Psoas muscle (tissue), 8 donors: ENCODE data around the gene COLEC11. TPM values are rescaled to one million over a fixed set of nuclear protein-coding genes. Genes with fewer than 3 reads are reported as not detected.

ENCODE experiments used
- ATAC-seq, 4 donors: fragments of 200-7000 bp; cut with Tn5 transposase; one replicate each; pipeline ENCODE4 v1.9.1; 2020; ENCODE audit warnings: moderate library complexity in 3 of 4, mild to moderate bottlenecking in 2 of 4
- DNase-seq, 2 donors: peaks; one replicate each; pipeline ENCODE4 v3.0.0-alpha.2; 2020
- H3K27ac ChIP-seq: fragments of 200-600 bp; one replicate; pipeline ENCODE4 v1.8.0; 2022
- H3K27me3 ChIP-seq, 3 donors: fragments of 200-600 bp in 1 of 3; one replicate each; pipeline versions ENCODE4 v1.6.1 to v1.8.0; 2013 to 2022; ENCODE audit warnings: low read length in 2 of 3, mild to moderate bottlenecking in 2 of 3, moderate library complexity in 1 of 3; ENCODE audit not compliant: insufficient read depth in 3 of 3
- H3K36me3 ChIP-seq, 2 donors: fragments of 200-600 bp in 1 of 2; one replicate each; pipeline versions ENCODE4 v1.6.1 to v1.8.0; 2013 to 2022; ENCODE audit warnings: low read depth in 1 of 2, mild to moderate bottlenecking in 1 of 2, moderate library complexity in 1 of 2; ENCODE audit not compliant: insufficient read depth in 1 of 2
- H3K4me1 ChIP-seq: fragments of 200-600 bp; one replicate; pipeline ENCODE4 v1.8.0; 2022
- H3K4me3 ChIP-seq: fragments of 200-600 bp; one replicate; pipeline ENCODE4 v1.8.0; 2022; ENCODE audit warnings: mild to moderate bottlenecking
- H3K9me3 ChIP-seq: fragments of 200-600 bp; one replicate; pipeline ENCODE4 v1.8.0; 2022
- CTCF ChIP-seq: fragments of 200-600 bp; IDR thresholded peaks from one replicate; pipeline ENCODE4 v1.8.0; 2022; ENCODE audit warnings: antibody characterized with exemption
- WGBS, 3 donors: extraction: QIAGEN DNeasy Blood & Tissue Kit; methylation state at CpG; one replicate each; pipeline versions ENCODE4 v1.1.6 to v1.1.7; 2013; 5-methylcytosine and 5-hydroxymethylcytosine counted together
- intact Hi-C, 2 donors: fragments of 100-400 bp; cut with DNase I; formaldehyde crosslinking; loops; one replicate each; pipeline versions ENCODE4 v1.11.0 to v1.14.2; 2022
- polyA plus RNA-seq, 3 donors: library from polyadenylated mRNA; stranded (reverse); fragments of 200-250 nt; gene quantifications; one replicate each; pipeline ENCODE4 v1.2.3, GENCODE V29; 2013
- total RNA-seq, 4 donors: library from RNA; stranded (reverse); fragmentation: NEBNext Ultra II Directional in 2 of 4; extraction: Animal tissue kit (Norgen Biotek cat#: 25700) in 2 of 4; gene quantifications; one replicate each; pipeline versions ENCODE4 v1.2.1 to v1.2.4, GENCODE V29; 2021 to 2023
- donor health status: healthy with polysubstance abuse.
- donor health status: DM: no; HTN: no; CAD: no; lungs with moderate emphysema.
- donor health status: Bipolar disorder and iron deficiency.
- donor health status: healthy.
- donor health status: DM: yes; HTN: yes; CAD: no.
- donor health status: DM: no; HTN: no; CAD: no.
- donor health status: DM: no; HTN: no; CAD: no.
- donor health status: DM: yes; HTN: yes; CAD: no.

The COLEC11 gene
- total and polyA plus RNA-seq, 7 donors: 0.22 to 1.0 (median 0.38) TPM; not detected in 1

- Histone ChIP-seq H3K27ac (no peak overlapping the region), H3K4me1 (no peaks in the 10 kb centered on the region), H3K4me3 (no peak overlapping the region), H3K27me3 (peaks cover 0 to 20% (median 0%) of the 10 kb centered on the region in 3 donors), H3K9me3 (no peaks in the 10 kb centered on the region), H3K36me3 (no peaks in the 10 kb centered on the region)
- TF ChIP-seq CTCF: no peak
- DNase-seq (no peak), ATAC-seq (no peak)
- WGBS, 3 donors: 91 to 93% (median 91%) methylated on average over 9 of the region's 9 CpGs
- intact Hi-C loops: loop anchor here (5.0 kb wide), 2 partner anchors 76 to 231 kb away; partner anchors contain the start of gene RPS7 (in 1 of the 2)
Measured at GRCh38 chr2:3652896-3653625, 58.1 kb downstream of the COLEC11 start.

DNA sequence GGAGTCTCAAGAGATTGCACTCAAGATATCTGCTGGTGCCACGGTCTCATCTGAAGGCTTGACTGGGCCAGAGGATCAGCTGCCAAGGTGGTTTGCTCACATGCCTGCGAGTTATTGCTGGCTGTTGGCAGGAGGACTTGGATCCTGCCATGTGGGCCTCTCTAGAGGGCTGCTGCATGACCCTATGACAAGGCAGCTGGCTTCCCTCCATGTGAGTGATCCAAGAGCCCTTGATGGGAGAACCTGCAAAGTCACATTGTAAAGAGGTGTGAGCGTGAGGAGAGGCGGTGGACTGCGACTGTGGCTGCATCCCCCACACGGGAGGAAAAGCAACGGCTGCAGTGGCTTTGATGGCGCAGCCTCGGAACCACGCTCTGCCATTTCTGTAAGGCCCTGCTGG lies 59.1 kb downstream of the COLEC11 start:
- H3K27me3 ChIP-seq: peaks cover 0 to 20% (median 0%) of the 10 kb centered on the region in 3 donors
- WGBS, 3 donors: 84 to 89% (median 88%) methylated on average over 10 of the region's 10 CpGs
- intact Hi-C loops: loop anchor here (5.0 kb wide), 2 partner anchors 77 to 232 kb away; partner anchors contain the start of gene RPS7 (in 1 of the 2)
- ATAC-seq: no peak
- no peaks in the 10 kb centered on the region for H3K9me3 ChIP-seq
- H3K4me3 ChIP-seq: no peak overlapping the region
- no peaks in the 10 kb centered on the region for H3K4me1 ChIP-seq
- TF ChIP-seq CTCF: no peak
- H3K27ac ChIP-seq: no peak overlapping the region
- DNase-seq: no peak
- H3K36me3 ChIP-seq: no peaks in the 10 kb centered on the region

DNA sequence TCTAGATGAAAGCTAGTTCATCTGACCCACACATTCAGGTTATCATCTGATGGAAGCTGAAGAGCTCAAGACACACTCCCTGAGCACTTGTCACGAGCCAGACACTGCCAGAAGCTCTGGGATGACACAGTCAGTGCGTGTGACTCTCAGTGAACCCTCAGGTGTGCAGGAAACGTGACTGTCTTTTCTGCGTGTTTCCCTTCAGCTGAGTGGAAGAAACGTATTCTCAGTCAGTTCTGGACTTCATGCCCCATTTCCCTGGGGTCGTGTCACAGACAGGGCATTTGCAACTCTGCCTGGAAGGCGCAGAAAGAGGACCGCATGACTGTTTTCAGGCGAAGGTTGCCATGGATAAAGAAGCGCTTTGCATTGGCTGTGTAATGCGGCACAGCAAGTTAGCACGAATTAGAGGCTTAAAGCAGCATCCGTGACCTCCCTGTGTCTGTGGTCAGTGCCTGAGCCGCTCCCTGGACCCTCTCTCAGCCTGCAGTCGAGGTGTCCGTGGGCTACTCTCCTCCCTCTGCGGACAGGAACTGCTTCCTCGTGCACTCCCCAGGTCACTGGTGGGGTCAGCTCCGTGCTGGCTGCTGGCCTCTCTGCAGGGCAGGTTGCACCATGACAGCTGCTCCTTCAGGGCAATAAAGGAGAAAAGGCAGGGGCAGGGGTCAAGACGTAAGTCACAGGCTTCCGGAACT lies 59.8 kb downstream of the COLEC11 start:
- no peak overlapping the region for H3K27ac ChIP-seq
- no peaks in the 10 kb centered on the region for H3K36me3 ChIP-seq
- no peak for TF ChIP-seq CTCF
- H3K27me3 ChIP-seq: peaks cover 0 to 20% (median 0%) of the 10 kb centered on the region in 3 donors
- no peaks in the 10 kb centered on the region for H3K9me3 ChIP-seq
- ATAC-seq: no peak
- DNase-seq: no peak
- no peaks in the 10 kb centered on the region for H3K4me1 ChIP-seq
- WGBS, 3 donors: 68 to 81% (median 76%) methylated on average over 21 of the region's 21 CpGs
- intact Hi-C loops: loop anchor here (5.0 kb wide), 2 partner anchors 77 to 232 kb away; partner anchors contain the start of gene RPS7 (in 1 of the 2)
- H3K4me3 ChIP-seq: no peak overlapping the region

GRCh38 chr2:3655871-3656761 lies 61.2 kb downstream of the COLEC11 start:
- Histone ChIP-seq H3K27ac (no peak overlapping the region), H3K4me1 (no peaks in the 10 kb centered on the region), H3K4me3 (no peak overlapping the region), H3K27me3 (peaks cover 0 to 17% (median 0%) of the 10 kb centered on the region in 3 donors), H3K36me3 (no peaks in the 10 kb centered on the region), H3K9me3 (no peaks in the 10 kb centered on the region)
- DNase-seq (no peak), ATAC-seq (no peak)
- intact Hi-C loops: no loop called here
- 72% methylated on average over 28 of the region's 28 CpGs for WGBS, 3 donors
- TF ChIP-seq CTCF: no peak
